Measurements from ENCODE around the gene ACAA1. TPM values are rescaled to one million over a fixed set of nuclear protein-coding genes. Genes with fewer than 3 reads are reported as not detected.
"Not testable (repeated sequence)": the region's sequence is repeated elsewhere in the genome, so short reads cannot be mapped to it uniquely, and the experiment has no call there.

The ACAA1 gene
- total RNA-seq, 1 donor from 2014 or later = 52.6 TPM

GRCh38 chr3:38084334-38085310 is 52.3 kb downstream of the ACAA1 start:
- no peak for TF ChIP-seq CTCF (IDR thresholded peaks at IDR 0.05)

GRCh38 chr3:38083871-38084333 is 53.0 kb downstream of the ACAA1 start:
- intact Hi-C loops (cut with DNase I) = no loop called here
- no peak for TF ChIP-seq CTCF (IDR thresholded peaks at IDR 0.05)
- no peak for DNase-seq (ENCODE audit: low spot score in 2 of 2)
- H3K4me1 ChIP-seq = no peaks in the 10 kb centered on the region
- H3K9me3 ChIP-seq = no peaks in the 10 kb centered on the region
- no peaks in the 10 kb centered on the region for H3K27me3 ChIP-seq
- H3K4me3 ChIP-seq = no peak overlapping the region
- no peak overlapping the region for H3K27ac ChIP-seq
- H3K36me3 ChIP-seq = no peaks in the 10 kb centered on the region

More at GRCh38 chr3:38084334-38085310, 52.3 kb downstream of the ACAA1 start:
- Histone ChIP-seq H3K27me3 (no peaks in the 10 kb centered on the region), H3K4me3 (no peak overlapping the region), H3K27ac (peak overlapping the region in 1 of 2 donors; percentile 25), H3K9me3 (no peaks in the 10 kb centered on the region), H3K36me3 (no peaks in the 10 kb centered on the region), H3K4me1 (no peaks in the 10 kb centered on the region)
- intact Hi-C loops (cut with DNase I) = no loop called here
- no peak for DNase-seq (ENCODE audit: low spot score in 2 of 2)

- H3K9me3 ChIP-seq; H3K36me3 ChIP-seq; H3K4me1 ChIP-seq; H3K27me3 ChIP-seq; intact Hi-C loops (cut with DNase I); H3K4me3 ChIP-seq; DNase-seq (ENCODE audit: low spot score in 2 of 2); H3K27ac ChIP-seq: not testable (repeated sequence)
These were observed 53.7 kb downstream of the ACAA1 start for GRCh38 chr3:38083254-38083653.

- intact Hi-C loops (cut with DNase I); H3K9me3 ChIP-seq; H3K4me3 ChIP-seq; H3K4me1 ChIP-seq; H3K27ac ChIP-seq; H3K36me3 ChIP-seq; DNase-seq (ENCODE audit: low spot score in 2 of 2); H3K27me3 ChIP-seq: not testable (repeated sequence)
These were observed 54.6 kb downstream of the ACAA1 start for GRCh38 chr3:38082296-38082695.

GRCh38 chr3:38077073-38077472 is 59.9 kb downstream of the ACAA1 start:
- H3K27me3 ChIP-seq; H3K27ac ChIP-seq; H3K36me3 ChIP-seq; DNase-seq (ENCODE audit: low spot score in 2 of 2); H3K4me3 ChIP-seq; H3K9me3 ChIP-seq; H3K4me1 ChIP-seq; intact Hi-C loops (cut with DNase I): not testable (repeated sequence)

Other genes with a start within 250 kb of the ACAA1 start
- 6.3 TPM for gene VILL, start 146.3 kb downstream of the ACAA1 start, total RNA-seq
- gene PLCD1, start 107.5 kb downstream of the ACAA1 start, total RNA-seq = 167 TPM
- gene DLEC1, start 97.9 kb downstream of the ACAA1 start, total RNA-seq = 0.11 TPM
- 38.8 TPM for gene MYD88, start 1.5 kb upstream of the ACAA1 start, total RNA-seq
- 13.3 TPM for gene OXSR1, start 28.4 kb upstream of the ACAA1 start, total RNA-seq
- not detected for gene SLC22A13, start 128.7 kb upstream of the ACAA1 start, total RNA-seq
- gene SLC22A14, start 145.2 kb upstream of the ACAA1 start, total RNA-seq = not detected
- gene XYLB, start 209.7 kb upstream of the ACAA1 start, total RNA-seq = 0.43 TPM